Liver (tissue), 9 donors: ENCODE measurements around the gene SH3BP2. TPM values are rescaled to one million over a fixed set of nuclear protein-coding genes. Genes with fewer than 3 reads are reported as not detected.

Experiments used
- DNase-seq: peaks from one replicate; pipeline ENCODE4 v3.0.0-alpha.2; 2017; ENCODE audit warnings: low spot score
- H3K27ac ChIP-seq, 2 donors: one replicate each; pipeline ENCODE4 v1.7.0; 2013; ENCODE audit warnings: inconsistent platforms in 2 of 2, low read length in 2 of 2, control low read depth in 1 of 2, low read depth in 1 of 2, mild to moderate bottlenecking in 1 of 2
- H3K27me3 ChIP-seq, 4 donors: one replicate each; pipeline versions ENCODE4 v1.6.1 to v1.7.0; 2013; ENCODE audit warnings: low read length in 3 of 4, inconsistent platforms in 1 of 4, mild to moderate bottlenecking in 1 of 4, moderate library complexity in 1 of 4; ENCODE audit not compliant: control insufficient read depth in 4 of 4, insufficient read depth in 4 of 4
- H3K36me3 ChIP-seq, 4 donors: one replicate each; pipeline versions ENCODE4 v1.6.1 to v1.7.0; 2013; ENCODE audit warnings: low read length in 3 of 4, mild to moderate bottlenecking in 3 of 4, low read depth in 1 of 4, moderate library complexity in 1 of 4; ENCODE audit not compliant: control insufficient read depth in 4 of 4, insufficient read depth in 3 of 4
- H3K4me1 ChIP-seq, 4 donors: one replicate each; pipeline versions ENCODE4 v1.6.1 to v1.7.0; 2013; ENCODE audit warnings: low read length in 3 of 4, mild to moderate bottlenecking in 3 of 4, moderate library complexity in 1 of 4; ENCODE audit not compliant: control insufficient read depth in 4 of 4, insufficient read depth in 4 of 4
- H3K4me3 ChIP-seq, 3 donors: one replicate each; pipeline versions ENCODE4 v1.6.1 to v1.7.0; 2013; ENCODE audit warnings: low read length in 3 of 3, control low read depth in 1 of 3, low read depth in 1 of 3, mild to moderate bottlenecking in 1 of 3
- H3K9ac ChIP-seq, 2 donors: one replicate each; pipeline ENCODE4 v1.7.0; 2013; ENCODE audit warnings: low read length in 2 of 2, mild to moderate bottlenecking in 2 of 2, moderate library complexity in 2 of 2, control low read depth in 1 of 2, low read depth in 1 of 2
- H3K9me3 ChIP-seq, 4 donors: one replicate each; pipeline versions ENCODE4 v1.6.1 to v1.7.0; 2013; ENCODE audit warnings: low read length in 3 of 4; ENCODE audit not compliant: control insufficient read depth in 4 of 4
- EGR1 ChIP-seq, 2 donors: IDR thresholded peaks; 2 replicates each; pipeline ENCODE4 v1.6.1; 2016 to 2018; ENCODE audit warnings: antibody characterized with exemption in 2 of 2, low read depth in 2 of 2
- GABPA ChIP-seq, 2 donors: IDR thresholded peaks in 1 of 2; conservative IDR thresholded peaks in 1 of 2; 2 replicates each; pipeline ENCODE4 v1.6.1; 2016; ENCODE audit warnings: antibody characterized with exemption in 2 of 2, mild to moderate bottlenecking in 1 of 2, moderate library complexity in 1 of 2
- HNF4A ChIP-seq, 2 donors: conservative IDR thresholded peaks; 2 replicates each; pipeline ENCODE4 v1.6.1; 2016; ENCODE audit warnings: antibody characterized with exemption in 2 of 2, mild to moderate bottlenecking in 2 of 2
- HNF4G ChIP-seq: IDR thresholded peaks from 2 replicates; pipeline ENCODE4 v1.6.1; 2016; ENCODE audit warnings: antibody characterized with exemption
- JUND ChIP-seq, 2 donors: IDR thresholded peaks; 2 replicates each; pipeline ENCODE4 v1.6.1; 2016; ENCODE audit warnings: antibody characterized with exemption in 2 of 2
- RAD21 ChIP-seq, 2 donors: IDR thresholded peaks; 2 replicates each; pipeline ENCODE4 v1.6.1; 2016; ENCODE audit warnings: antibody characterized with exemption in 2 of 2, mild to moderate bottlenecking in 2 of 2
- RXRA ChIP-seq, 2 donors: IDR thresholded peaks; 2 replicates each; pipeline ENCODE4 v1.6.1; 2017 to 2018; ENCODE audit warnings: antibody characterized with exemption in 2 of 2, mild to moderate bottlenecking in 1 of 2
- SP1 ChIP-seq: IDR thresholded peaks from 2 replicates; pipeline ENCODE4 v1.6.1; 2018; ENCODE audit warnings: antibody characterized with exemption, mild to moderate bottlenecking
- WGBS: extraction: QIAGEN DNeasy Blood & Tissue Kit; methylation state at CpG from one replicate; pipeline ENCODE4 v1.1.7; 2013; 5-methylcytosine and 5-hydroxymethylcytosine counted together
- polyA plus RNA-seq, 2 donors: library from polyadenylated mRNA; stranded (reverse) in 1 of 2; unstranded in 1 of 2; fragments of 200-250 nt in 1 of 2; fragments of >200 nt in 1 of 2; fragmentation: Nextera tagmentation in 1 of 2; extraction: Ambion mirVana in 1 of 2; gene quantifications; one replicate each; pipeline versions ENCODE4 v1.2.1 to v1.2.3, GENCODE V29; 2013 to 2015
- total RNA-seq, 2 donors: library from RNA; depleted of rRNA; stranded (reverse); fragments of >200 nt; gene quantifications; one replicate each; pipeline ENCODE4 v1.2.3, GENCODE V29; 2014
- TF ChIP-seq, protein P1 (sequence below): IDR thresholded peaks from 2 replicates; pipeline ENCODE4 v1.6.1; 2016; ENCODE audit warnings: antibody characterized with exemption
- TF ChIP-seq, protein P2 (sequence below): IDR thresholded peaks from 2 replicates; pipeline ENCODE4 v1.6.1; 2016; ENCODE audit warnings: antibody characterized with exemption
- TF ChIP-seq, protein P3 (sequence below): fragments of 150-350 bp; IDR thresholded peaks from 2 replicates; pipeline ENCODE4 v1.5.1; 2017; ENCODE audit warnings: improper control_type of control experiment, low read depth, low read length; ENCODE audit not compliant: missing input control
- TF ChIP-seq, protein P4 (sequence below): IDR thresholded peaks from 2 replicates; pipeline ENCODE4 v1.6.1; 2016; ENCODE audit warnings: antibody characterized with exemption, mild to moderate bottlenecking
- TF ChIP-seq, protein P5 (sequence below): IDR thresholded peaks from 2 replicates; pipeline ENCODE4 v1.6.1; 2016; ENCODE audit warnings: antibody characterized with exemption
- donor health status: healthy.
- donor health status: healthy.
- donor health status: healthy.
- donor health status: healthy.
- donor health status: healthy.

SH3BP2 gene
- total and polyA plus RNA-seq, 4 donors, result 17.9 to 80.2 (median 38.5) TPM

DNA sequence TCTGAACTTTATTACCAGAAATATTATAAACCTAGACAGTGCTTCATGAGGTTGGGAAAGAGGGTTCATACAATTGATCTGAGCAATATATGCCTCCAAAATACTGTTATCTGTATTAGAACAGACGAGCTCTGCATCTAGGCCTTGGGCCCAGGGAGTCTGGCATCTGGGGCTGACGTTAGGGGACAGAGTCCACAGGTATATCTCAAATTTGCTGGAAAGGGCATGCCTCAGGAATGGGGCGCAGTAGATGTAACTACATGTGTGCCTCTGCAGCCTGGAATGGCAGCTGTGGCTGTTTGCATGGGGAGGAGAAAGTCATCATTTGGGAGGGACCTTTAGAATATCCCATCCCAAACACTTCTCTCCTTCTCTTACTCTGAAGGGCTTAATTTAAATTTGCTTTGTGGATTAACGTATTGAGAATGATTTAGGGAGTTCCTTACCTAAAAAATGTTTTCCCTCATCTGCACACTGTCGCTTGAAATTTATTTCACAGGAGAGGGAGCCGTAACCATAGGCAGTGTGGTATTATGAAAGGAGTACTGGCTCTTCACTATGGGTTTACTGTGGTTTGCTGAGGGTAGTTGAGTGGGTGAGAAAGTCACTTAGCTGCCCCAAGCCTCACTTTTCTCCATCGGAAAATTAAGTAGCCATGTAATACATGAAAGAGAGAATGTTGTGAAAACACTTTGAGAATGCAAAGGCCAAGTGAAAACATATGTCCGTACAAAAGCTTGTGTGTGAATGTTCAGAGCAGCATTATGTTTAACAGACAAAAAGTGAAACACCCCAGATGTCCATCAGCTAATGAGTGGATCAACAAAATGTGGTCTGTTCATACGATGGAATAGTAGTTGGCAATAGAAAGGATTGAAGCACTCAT lies 56.6 kb downstream of the SH3BP2 start:
- H3K9ac ChIP-seq, result no peak overlapping the region
- no peaks in the 10 kb centered on the region for H3K9me3 ChIP-seq
- no peaks in the 10 kb centered on the region for H3K27me3 ChIP-seq
- WGBS, result 62% methylated on average over 9 of the region's 9 CpGs
- TF ChIP-seq HNF4A (conservative IDR thresholded peaks at IDR 0.05), result peak; percentile 77 to 78
- peak; percentile 45 for TF ChIP-seq HNF4G
- no peak for TF ChIP-seq GABPA (IDR thresholded peaks at IDR 0.05 in 1 of 2, conservative IDR thresholded peaks at IDR 0.05 in 1 of 2)
- TF ChIP-seq, protein P1, sequence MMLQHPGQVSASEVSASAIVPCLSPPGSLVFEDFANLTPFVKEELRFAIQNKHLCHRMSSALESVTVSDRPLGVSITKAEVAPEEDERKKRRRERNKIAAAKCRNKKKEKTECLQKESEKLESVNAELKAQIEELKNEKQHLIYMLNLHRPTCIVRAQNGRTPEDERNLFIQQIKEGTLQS, result no peak
- no peak for TF ChIP-seq EGR1 (IDR thresholded peaks at IDR 0.05; ENCODE audit: low read depth in 2 of 2)
- TF ChIP-seq RAD21 (IDR thresholded peaks at IDR 0.05), result peak in 1 of 2 donors; percentile 25
- TF ChIP-seq SP1, result peak; percentile 42
- TF ChIP-seq RXRA (IDR thresholded peaks at IDR 0.05), result peak; percentile 28 to 31
- H3K27ac ChIP-seq, result peak overlapping the region in 1 of 2 donors; percentile 6
- H3K4me3 ChIP-seq, result no peak overlapping the region
- H3K4me1 ChIP-seq, result peaks cover 2 to 35% (median 18%) of the 10 kb centered on the region in 4 donors
- peaks cover 0 to 6% (median 2%) of the 10 kb centered on the region in 4 donors for H3K36me3 ChIP-seq
- no peak for DNase-seq

DNA sequence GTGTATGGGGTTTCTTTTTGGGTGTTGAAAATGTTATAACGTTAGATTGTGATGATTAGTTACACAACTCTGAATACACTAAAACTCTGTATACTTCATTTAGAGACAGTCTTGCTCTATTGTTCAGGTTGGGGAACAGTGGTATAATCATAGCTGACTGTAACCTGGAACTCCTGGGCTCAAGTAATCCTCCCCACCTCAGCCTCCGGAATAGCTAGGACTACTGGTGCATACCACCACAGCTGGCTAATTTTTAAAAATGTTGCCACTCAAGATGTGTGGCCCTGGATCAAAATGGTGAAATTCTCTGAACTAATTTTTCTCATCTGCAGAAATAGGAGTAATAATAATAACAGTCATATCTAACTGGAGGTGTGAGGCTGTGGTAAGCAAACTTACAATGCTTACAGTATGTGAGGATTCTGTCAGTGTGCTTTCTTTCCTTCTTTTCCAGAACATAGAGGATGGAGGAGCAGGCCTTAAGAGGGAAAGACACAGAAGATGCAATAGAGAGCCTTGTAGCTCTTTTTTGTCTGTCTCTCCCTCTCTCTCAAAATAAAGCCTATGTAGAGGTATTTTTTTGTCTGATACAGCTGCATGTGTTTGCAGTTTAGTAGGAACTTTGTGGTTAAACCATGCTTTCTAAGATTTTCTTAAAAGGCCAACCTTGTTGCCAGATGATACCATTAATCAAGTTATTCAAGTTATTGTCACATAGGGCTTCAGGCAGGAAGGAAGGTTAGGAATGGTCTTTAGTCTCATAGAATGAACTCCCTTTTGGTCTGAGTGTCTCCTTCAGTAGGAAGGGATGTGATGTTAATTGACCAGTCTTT lies 58.3 kb downstream of the SH3BP2 start:
- Histone ChIP-seq H3K4me3 (no peak overlapping the region), H3K27me3 (no peaks in the 10 kb centered on the region), H3K9me3 (no peaks in the 10 kb centered on the region), H3K36me3 (peaks cover 0 to 6% (median 2%) of the 10 kb centered on the region in 4 donors), H3K4me1 (peaks cover 4 to 23% (median 15%) of the 10 kb centered on the region in 4 donors), H3K9ac (no peak overlapping the region), H3K27ac (no peak overlapping the region)
- TF ChIP-seq, protein P1, result no peak
- TF ChIP-seq, protein P2, sequence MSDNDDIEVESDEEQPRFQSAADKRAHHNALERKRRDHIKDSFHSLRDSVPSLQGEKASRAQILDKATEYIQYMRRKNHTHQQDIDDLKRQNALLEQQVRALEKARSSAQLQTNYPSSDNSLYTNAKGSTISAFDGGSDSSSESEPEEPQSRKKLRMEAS, result no peak
- TF ChIP-seq GABPA (IDR thresholded peaks at IDR 0.05 in 1 of 2, conservative IDR thresholded peaks at IDR 0.05 in 1 of 2), result no peak
- TF ChIP-seq RAD21 (IDR thresholded peaks at IDR 0.05), result no peak
- TF ChIP-seq JUND (IDR thresholded peaks at IDR 0.05), result no peak
- TF ChIP-seq, protein P3, sequence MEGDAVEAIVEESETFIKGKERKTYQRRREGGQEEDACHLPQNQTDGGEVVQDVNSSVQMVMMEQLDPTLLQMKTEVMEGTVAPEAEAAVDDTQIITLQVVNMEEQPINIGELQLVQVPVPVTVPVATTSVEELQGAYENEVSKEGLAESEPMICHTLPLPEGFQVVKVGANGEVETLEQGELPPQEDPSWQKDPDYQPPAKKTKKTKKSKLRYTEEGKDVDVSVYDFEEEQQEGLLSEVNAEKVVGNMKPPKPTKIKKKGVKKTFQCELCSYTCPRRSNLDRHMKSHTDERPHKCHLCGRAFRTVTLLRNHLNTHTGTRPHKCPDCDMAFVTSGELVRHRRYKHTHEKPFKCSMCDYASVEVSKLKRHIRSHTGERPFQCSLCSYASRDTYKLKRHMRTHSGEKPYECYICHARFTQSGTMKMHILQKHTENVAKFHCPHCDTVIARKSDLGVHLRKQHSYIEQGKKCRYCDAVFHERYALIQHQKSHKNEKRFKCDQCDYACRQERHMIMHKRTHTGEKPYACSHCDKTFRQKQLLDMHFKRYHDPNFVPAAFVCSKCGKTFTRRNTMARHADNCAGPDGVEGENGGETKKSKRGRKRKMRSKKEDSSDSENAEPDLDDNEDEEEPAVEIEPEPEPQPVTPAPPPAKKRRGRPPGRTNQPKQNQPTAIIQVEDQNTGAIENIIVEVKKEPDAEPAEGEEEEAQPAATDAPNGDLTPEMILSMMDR, result no peak
- no peak for TF ChIP-seq SP1
- TF ChIP-seq, protein P4, sequence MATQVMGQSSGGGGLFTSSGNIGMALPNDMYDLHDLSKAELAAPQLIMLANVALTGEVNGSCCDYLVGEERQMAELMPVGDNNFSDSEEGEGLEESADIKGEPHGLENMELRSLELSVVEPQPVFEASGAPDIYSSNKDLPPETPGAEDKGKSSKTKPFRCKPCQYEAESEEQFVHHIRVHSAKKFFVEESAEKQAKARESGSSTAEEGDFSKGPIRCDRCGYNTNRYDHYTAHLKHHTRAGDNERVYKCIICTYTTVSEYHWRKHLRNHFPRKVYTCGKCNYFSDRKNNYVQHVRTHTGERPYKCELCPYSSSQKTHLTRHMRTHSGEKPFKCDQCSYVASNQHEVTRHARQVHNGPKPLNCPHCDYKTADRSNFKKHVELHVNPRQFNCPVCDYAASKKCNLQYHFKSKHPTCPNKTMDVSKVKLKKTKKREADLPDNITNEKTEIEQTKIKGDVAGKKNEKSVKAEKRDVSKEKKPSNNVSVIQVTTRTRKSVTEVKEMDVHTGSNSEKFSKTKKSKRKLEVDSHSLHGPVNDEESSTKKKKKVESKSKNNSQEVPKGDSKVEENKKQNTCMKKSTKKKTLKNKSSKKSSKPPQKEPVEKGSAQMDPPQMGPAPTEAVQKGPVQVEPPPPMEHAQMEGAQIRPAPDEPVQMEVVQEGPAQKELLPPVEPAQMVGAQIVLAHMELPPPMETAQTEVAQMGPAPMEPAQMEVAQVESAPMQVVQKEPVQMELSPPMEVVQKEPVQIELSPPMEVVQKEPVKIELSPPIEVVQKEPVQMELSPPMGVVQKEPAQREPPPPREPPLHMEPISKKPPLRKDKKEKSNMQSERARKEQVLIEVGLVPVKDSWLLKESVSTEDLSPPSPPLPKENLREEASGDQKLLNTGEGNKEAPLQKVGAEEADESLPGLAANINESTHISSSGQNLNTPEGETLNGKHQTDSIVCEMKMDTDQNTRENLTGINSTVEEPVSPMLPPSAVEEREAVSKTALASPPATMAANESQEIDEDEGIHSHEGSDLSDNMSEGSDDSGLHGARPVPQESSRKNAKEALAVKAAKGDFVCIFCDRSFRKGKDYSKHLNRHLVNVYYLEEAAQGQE, result no peak
- TF ChIP-seq, protein P5, sequence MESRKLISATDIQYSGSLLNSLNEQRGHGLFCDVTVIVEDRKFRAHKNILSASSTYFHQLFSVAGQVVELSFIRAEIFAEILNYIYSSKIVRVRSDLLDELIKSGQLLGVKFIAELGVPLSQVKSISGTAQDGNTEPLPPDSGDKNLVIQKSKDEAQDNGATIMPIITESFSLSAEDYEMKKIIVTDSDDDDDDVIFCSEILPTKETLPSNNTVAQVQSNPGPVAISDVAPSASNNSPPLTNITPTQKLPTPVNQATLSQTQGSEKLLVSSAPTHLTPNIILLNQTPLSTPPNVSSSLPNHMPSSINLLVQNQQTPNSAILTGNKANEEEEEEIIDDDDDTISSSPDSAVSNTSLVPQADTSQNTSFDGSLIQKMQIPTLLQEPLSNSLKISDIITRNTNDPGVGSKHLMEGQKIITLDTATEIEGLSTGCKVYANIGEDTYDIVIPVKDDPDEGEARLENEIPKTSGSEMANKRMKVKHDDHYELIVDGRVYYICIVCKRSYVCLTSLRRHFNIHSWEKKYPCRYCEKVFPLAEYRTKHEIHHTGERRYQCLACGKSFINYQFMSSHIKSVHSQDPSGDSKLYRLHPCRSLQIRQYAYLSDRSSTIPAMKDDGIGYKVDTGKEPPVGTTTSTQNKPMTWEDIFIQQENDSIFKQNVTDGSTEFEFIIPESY, result no peak
- DNase-seq, result no peak
- 72% methylated on average over 2 of the region's 2 CpGs for WGBS
